Esophagus muscularis mucosa (tissue), 3 donors: ENCODE measurements around the gene KAZN.

Experiments used
- CTCF ChIP-seq, 3 experiments: fragments of 200-600 bp in 2 of 3; fragments of 450-650 bp in 1 of 3; sonication (generic) in 2 of 3; IDR thresholded peaks; one replicate each; pipeline ENCODE4 v1.5.1; 2017 to 2019; ENCODE audit warnings: antibody characterized with exemption in 3 of 3, mild to moderate bottlenecking in 2 of 3, moderate library complexity in 1 of 3
- POLR2A ChIP-seq: fragments of 450-650 bp; IDR thresholded peaks from one replicate; pipeline ENCODE4 v1.6.1; 2017; ENCODE audit warnings: antibody characterized with exemption, moderate library complexity, mild to moderate bottlenecking, low read depth
- POLR2AphosphoS5 ChIP-seq, 2 donors: sonication (generic); formaldehyde crosslinking; IDR thresholded peaks; one replicate each; pipeline ENCODE4 v1.6.1; 2017; ENCODE audit warnings: antibody characterized with exemption in 2 of 2

GRCh38 chr1:14880456-14881316, 282.2 kb downstream of the KAZN start:
- TF ChIP-seq CTCF (IDR thresholded peaks at IDR 0.05) (no peak), POLR2A (no peak), POLR2AphosphoS5 (IDR thresholded peaks at IDR 0.05) (no peak)
